Upper lobe of right lung (tissue), 1 donor: ENCODE data around the gene ZNF467. TPM values are rescaled to one million over a fixed set of nuclear protein-coding genes. Genes with fewer than 3 reads are reported as not detected.

Experiments
- ATAC-seq: fragments of 200-7000 bp; cut with Tn5 transposase; one replicate; pipeline ENCODE4 v1.9.1; 2020; ENCODE audit warnings: mild to moderate bottlenecking, moderate library complexity
- DNase-seq: peaks from one replicate; pipeline ENCODE4 v3.0.0-alpha.2; 2020
- H3K27ac ChIP-seq: fragments of 200-600 bp; one replicate; pipeline ENCODE4 v1.8.0; 2022
- H3K27me3 ChIP-seq: fragments of 200-600 bp; one replicate; pipeline ENCODE4 v1.8.0; 2022; ENCODE audit warnings: mild to moderate bottlenecking
- H3K36me3 ChIP-seq: fragments of 200-600 bp; one replicate; pipeline ENCODE4 v1.8.0; 2022
- H3K4me1 ChIP-seq: fragments of 200-600 bp; one replicate; pipeline ENCODE4 v1.8.0; 2022
- H3K4me3 ChIP-seq: fragments of 200-600 bp; one replicate; pipeline ENCODE4 v1.8.0; 2022; ENCODE audit warnings: mild to moderate bottlenecking
- H3K9me3 ChIP-seq: fragments of 200-600 bp; one replicate; pipeline ENCODE4 v1.8.0; 2022
- CTCF ChIP-seq: fragments of 200-600 bp; IDR thresholded peaks from one replicate; pipeline ENCODE4 v1.8.0; 2022; ENCODE audit warnings: antibody characterized with exemption
- intact Hi-C: fragments of 100-400 bp; cut with DNase I; formaldehyde crosslinking; loops from one replicate; pipeline ENCODE4 v1.11.0; 2022
- total RNA-seq: library from RNA; stranded (reverse); fragmentation: NEBNext Ultra II Directional; extraction: Animal tissue kit (Norgen Biotek cat#: 25700); gene quantifications from one replicate; pipeline ENCODE4 v1.2.1, GENCODE V29; 2021
- donor health status: DM: no; HTN: yes; CAD: no; lungs with severe emphysema.

Gene ZNF467
- total RNA-seq, 1 donor from 2014 or later = 35.3 TPM

GRCh38 chr7:149800169-149800555 lies 26.8 kb upstream of the ZNF467 start:
- DNase-seq (no peak), ATAC-seq (no peak)
- no peaks in the 10 kb centered on the region for H3K27me3 ChIP-seq
- H3K27ac ChIP-seq = no peak overlapping the region
- H3K36me3 ChIP-seq = no peaks in the 10 kb centered on the region
- H3K4me3 ChIP-seq = no peak overlapping the region
- intact Hi-C loops = no loop called here
- no peaks in the 10 kb centered on the region for H3K9me3 ChIP-seq
- H3K4me1 ChIP-seq = no peaks in the 10 kb centered on the region
- no peak for TF ChIP-seq CTCF

- Histone ChIP-seq H3K4me3 (no peak overlapping the region), H3K36me3 (no peaks in the 10 kb centered on the region), H3K27ac (no peak overlapping the region), H3K27me3 (no peaks in the 10 kb centered on the region), H3K4me1 (no peaks in the 10 kb centered on the region), H3K9me3 (no peaks in the 10 kb centered on the region)
- ATAC-seq (peak; percentile 21), DNase-seq (no peak)
- peak; percentile 47 for TF ChIP-seq CTCF
- intact Hi-C loops = no loop called here
Observed at GRCh38 chr7:149799397-149800168, 26.2 kb upstream of the ZNF467 start.

- Histone ChIP-seq H3K4me1 (no peaks in the 10 kb centered on the region), H3K36me3 (no peaks in the 10 kb centered on the region), H3K4me3 (no peak overlapping the region), H3K27me3 (no peaks in the 10 kb centered on the region), H3K9me3 (no peaks in the 10 kb centered on the region), H3K27ac (no peak overlapping the region)
- no peak for DNase-seq
- no peak for ATAC-seq
- intact Hi-C loops = no loop called here
- TF ChIP-seq CTCF = no peak
Observed at GRCh38 chr7:149797771-149798170, 24.4 kb upstream of the ZNF467 start.

- no peaks in the 10 kb centered on the region for H3K36me3 ChIP-seq
- TF ChIP-seq CTCF = no peak
- intact Hi-C loops = no loop called here
- no peak overlapping the region for H3K27ac ChIP-seq
- no peak overlapping the region for H3K4me3 ChIP-seq
- H3K27me3 ChIP-seq = peaks cover under 1% of the 10 kb centered on the region
- ATAC-seq (no peak), DNase-seq (no peak)
- H3K4me1 ChIP-seq = no peaks in the 10 kb centered on the region
- no peaks in the 10 kb centered on the region for H3K9me3 ChIP-seq
Observed at GRCh38 chr7:149796287-149796860, 23.0 kb upstream of the ZNF467 start.

GRCh38 chr7:149795126-149795525 lies 21.7 kb upstream of the ZNF467 start:
- H3K36me3 ChIP-seq = no peaks in the 10 kb centered on the region
- no peak overlapping the region for H3K4me3 ChIP-seq
- H3K9me3 ChIP-seq = no peaks in the 10 kb centered on the region
- no peaks in the 10 kb centered on the region for H3K4me1 ChIP-seq
- no peak overlapping the region for H3K27ac ChIP-seq
- no peak for TF ChIP-seq CTCF
- no peak for DNase-seq
- intact Hi-C loops = no loop called here
- no peak for ATAC-seq
- H3K27me3 ChIP-seq = peaks cover 11% of the 10 kb centered on the region
